HG02870 (cell line): ENCODE results near the gene B3GAT1.

ENCODE experiments used
- ATAC-seq: cut with Tn5 transposase; IDR thresholded peaks from one replicate; pipeline ENCODE4 v1.9.1; 2021; ENCODE audit warnings: mild to moderate bottlenecking, moderate library complexity; ENCODE audit not compliant: unreplicated experiment

Gene B3GAT1

DNA sequence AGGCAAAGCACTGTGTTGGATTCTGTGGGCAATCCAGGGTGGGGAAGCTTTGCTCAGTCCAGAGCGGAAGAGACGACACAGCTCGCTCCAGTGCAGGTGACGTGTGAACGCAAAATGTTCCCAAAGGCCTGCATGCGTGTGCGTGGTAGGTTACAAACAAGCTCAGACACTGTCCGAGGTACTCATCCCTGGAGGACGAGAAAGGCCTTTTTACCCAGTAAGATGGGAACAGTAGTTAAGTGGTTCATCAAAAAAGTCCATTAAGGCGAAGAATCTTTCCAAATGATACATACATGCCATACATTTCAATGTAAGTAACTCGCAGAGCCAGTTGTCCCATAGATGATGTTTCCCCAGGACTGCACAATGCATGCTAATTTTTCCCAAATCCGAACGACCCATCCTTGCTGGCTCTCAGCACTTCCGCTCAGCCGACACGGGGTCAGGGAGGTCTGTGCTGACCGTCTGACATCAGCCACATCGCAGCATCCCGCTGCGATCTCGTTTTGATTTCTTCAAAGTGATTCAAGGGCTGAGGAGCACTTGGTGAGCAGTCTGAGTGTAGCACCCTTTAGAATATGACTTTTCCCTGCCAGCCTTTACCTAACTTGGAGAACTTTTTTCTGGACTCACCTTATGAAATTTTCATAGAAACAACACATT, 19.0 kb downstream of the B3GAT1 start:
- ATAC-seq: no peak

DNA sequence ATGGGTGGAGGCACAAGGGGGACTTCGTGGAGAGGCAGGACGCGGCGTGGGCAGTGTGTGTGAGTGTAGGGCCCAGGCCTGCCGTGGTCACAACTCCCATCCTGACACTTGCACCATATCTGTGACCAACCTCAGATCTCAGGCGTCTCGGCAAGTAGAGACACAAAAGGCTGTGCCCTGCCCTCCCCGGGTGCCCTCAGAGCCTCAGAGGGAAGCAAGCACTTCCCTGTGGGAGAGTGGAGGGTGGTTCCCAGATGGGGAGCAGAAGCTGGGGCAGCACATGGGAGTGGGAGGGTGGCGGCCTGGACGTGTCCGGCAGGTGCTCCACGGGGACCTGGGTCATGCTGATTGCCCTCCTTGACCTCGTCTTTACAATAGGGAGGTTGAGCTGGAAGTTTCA, 20.4 kb downstream of the B3GAT1 start:
- ATAC-seq: no peak

DNA sequence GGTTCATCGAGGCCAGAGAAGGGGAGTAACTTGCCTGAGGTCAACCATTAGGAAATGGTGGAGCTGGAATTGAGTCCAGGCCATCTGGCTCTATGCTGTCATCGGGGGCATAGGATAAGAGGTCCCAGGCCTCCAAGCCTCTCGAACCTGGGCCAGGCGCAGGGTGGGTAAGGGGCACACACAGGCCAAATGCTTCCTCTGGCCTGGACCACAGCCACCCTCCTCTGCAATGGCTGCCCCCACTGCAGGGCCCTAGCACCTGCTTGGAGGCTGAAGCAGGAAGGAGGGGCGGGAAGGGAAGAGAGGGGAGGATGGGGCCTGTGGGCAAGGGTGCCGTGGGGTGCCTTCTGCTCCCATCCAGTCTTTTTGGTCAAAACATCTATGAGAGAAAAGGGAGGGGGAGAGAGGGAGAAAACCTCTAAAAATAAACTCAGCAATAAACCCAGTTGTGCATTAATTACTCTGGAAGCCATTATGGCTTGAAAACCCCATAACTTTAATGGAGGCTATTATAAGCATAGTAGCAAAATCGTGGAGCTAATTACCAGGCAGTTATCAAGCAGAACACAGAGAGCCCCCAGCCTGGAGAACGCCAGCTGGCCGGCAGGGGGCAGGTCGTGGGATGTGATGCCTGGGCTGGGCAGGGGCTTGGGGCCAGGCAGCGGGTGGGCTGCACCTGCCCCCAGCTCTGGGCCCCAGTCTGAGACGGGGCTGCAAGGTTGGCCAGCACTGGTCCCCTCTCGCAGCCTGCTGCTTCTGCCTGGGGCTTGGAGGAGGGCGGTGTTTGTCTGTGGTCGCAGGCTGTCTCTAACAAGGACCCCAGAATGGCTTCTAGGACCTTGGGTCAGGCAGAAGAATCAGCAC, 21.1 kb downstream of the B3GAT1 start:
- no peak for ATAC-seq

DNA sequence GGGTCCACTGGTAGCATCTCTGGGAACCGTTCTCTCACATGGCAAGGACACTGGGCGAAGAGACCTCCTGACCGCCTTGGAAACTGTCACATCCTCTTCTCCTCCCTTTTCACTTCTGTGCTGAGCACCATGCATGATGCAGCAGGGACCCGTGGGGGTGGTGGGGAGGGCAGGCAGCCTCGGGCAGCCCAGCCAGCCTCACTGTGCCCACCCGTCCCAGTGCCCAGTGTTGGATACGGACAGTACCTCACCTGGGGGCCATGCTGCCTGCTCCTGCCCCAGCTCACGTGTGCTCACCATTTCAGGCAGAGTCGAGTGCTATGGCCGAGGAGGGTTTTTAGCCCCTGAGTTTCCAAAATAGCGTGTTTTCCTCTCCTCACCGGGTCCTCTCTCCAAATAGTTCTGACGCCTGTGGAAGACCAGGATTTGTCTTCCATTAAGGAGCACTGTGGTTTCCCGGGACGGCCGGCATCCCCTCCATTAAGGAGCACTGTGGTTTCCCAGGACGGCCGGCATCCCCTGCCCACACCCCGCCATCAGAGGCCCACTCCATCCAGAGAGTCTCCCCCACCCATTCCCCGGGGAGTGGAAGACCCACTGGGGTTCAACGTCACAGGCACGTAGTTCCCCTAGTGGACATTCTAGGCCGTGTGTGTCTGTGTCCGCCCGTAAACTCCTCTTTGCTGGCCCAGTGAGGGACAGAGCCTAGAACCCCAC, 22.4 kb downstream of the B3GAT1 start:
- no peak for ATAC-seq

DNA sequence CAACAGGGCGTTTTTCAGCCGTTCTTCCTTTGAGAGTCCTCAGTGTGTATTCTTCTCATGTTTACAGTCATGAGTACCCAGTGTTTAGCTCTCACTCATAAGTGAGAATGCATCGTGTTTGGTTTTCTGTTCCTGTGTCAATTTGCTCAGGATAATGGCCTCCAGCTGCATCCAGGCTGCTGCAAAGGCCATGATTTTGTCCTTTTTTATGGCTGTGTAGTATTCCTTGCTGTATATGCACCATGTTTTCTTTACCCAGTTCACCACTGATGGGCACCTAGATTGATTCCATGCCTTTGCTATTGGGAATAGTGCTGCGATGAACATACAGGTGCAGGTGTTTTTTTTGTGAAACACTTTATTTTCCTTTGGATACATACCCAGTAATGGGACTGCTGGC, 23.5 kb downstream of the B3GAT1 start:
- ATAC-seq: no peak

DNA sequence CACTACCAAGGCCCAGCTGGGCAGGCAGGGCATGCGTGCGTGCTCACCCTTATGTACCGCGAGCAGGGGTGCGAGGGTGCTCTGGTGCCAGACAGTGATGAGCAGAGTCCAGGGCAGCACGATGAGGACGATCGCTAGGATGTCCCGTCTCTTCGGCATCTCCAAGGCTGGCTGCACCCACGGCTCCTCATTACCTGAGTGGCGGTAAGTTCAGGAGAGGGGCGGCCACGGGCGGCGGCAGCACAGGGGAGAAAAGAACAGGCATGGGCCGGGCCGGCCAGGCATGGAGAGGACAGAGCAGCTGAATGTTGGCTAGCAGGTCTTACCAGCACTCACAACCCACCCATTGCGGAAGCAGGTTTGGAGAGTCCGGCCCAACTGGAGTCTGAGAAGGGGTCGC, 24.5 kb downstream of the B3GAT1 start:
- ATAC-seq: no peak

DNA sequence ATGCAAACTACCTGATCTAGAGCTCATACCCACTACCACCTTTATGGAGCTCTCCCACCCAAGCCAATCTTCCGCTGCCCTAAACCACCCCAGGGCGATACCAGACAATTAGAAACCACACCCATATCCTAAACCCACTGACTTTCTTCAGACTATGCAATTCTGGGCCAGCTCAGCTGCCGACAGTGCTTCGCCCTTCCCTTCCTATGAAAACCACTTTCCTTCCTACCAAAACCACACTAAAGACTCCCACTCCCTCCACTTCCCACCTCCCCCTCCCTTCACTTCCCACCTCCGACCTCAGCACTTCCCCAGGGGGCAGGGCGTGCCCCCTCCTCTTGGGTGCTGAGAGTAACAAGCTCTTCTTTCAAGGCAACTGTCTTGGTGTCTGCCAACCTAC, 25.1 kb downstream of the B3GAT1 start:
- no peak for ATAC-seq

DNA sequence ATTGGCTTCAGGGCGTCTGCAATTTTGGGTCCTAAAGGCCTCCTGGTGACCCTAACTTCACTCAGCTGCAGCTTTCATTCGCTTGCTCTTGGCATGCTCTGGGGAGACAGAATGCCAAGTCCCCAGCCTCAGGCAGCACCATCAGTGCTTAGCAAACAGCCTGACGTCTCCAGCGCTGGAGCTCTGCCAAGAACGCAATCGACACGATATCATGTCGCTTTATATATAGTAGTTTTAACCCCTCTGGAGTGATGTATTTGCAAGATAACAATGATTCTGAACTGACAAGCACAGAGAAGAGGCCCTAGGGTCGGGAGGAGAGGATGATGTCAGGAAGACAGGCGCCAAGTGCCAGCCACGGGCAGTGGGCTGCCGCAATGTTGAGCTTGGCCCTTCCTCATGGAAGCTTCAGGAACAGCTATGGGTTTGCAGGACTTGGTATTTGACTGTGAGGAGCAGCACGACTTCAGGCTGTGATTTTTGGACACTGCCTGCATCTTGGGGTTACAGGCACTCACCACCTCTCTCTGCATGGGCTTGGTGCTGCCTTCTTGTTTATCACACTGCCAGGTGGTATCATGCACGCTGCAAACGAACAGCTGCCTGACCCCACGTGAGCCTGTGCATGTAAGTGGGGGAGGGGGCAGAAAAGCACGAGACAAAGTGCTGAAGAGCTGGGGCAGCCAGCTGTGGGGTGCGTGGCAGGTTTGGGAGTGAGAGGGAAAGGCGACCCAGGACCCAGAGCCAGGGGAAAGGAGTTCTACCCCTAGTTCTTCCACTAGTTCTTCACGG, 26.1 kb downstream of the B3GAT1 start:
- ATAC-seq: no peak

DNA sequence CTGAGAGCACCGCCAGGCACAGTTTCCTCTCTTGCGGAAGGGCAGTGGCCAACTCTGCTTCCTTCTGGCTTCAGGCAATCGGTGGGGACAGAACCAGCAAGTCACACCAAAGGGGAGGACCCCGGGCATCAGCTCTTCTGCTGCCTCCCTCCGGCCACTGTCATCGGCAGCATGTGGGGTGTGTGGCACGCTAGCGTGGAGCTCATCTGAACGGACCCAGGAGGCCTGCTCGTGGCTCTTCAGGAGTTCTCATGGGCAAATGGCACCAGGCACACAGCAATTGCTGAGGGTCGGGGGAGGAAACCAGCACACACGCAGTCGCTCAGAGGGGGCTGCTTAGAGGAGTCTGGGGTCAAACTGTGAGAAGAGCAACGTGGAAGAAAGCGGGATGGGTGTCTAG, 26.9 kb downstream of the B3GAT1 start:
- no peak for ATAC-seq

DNA sequence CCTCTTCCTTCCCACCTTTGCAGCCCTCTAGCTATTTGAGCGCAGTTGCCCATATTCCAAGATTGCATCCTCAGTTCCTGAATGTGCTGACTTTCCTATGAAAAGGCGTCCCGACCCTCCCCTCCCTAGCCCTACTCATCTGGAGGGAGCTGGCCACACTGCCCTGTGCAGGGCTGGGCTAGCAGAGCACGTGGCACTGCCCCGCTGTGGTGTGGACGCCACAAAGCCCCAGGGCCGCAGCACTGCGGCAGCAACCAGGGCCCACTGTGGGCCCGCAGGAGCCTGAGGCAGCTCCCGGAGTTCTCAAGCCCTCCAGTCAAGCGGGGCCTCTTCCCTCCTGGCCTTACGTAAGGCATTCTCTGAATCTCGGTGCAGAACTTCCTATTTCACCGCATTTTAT, 27.6 kb downstream of the B3GAT1 start:
- ATAC-seq: no peak

DNA sequence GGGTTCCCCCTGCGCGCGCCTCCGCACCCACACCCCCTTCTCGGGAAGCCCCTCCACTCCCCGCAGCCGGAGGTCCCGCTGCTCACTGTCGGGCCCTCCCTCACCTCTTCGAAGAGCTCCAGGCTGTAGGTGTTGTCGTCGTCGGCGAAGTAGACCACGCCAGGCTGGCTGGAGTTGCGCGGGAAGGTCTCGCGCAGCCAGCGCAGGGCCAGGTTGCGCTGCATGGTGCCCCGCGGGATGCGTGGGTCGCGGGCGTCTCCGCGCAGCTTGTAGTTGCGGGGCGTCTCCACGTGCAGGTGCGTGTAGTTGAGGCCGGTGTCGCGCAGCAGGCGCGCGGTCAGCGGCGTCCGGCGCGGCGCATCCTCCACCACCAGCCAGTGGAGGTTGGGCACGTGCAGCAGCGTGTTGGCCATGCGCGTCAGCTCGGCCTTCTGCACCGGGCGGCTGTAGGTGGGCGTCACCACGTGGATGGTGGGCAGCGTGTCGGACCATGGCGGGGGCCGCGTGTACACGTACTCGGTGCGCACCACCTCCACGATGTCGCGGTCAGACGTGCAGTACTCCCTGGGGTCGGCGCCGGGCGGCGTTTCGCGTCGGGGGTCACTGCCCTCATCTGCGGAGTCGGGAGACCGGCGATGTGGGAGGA, 28.3 kb downstream of the B3GAT1 start:
- ATAC-seq: no peak

DNA sequence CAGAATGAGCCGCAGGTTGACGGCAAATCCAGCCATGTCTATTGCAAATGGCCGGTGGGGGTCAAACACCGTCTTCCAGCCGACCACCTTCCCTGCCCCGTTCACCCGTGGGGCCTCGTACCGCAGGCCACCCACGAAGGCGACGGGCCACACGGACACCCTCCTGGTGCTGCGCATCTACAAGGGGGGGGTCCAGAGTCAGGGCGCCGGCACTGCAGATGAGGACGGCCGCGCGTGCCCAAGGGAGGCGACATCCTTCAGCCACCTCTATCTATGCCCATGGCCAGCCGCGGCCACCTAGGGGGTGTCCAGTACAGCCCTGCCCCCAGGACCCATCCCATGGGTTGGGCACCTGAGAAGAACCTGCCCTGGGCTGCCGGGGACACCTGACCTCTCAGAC, 29.2 kb downstream of the B3GAT1 start:
- ATAC-seq: no peak

DNA sequence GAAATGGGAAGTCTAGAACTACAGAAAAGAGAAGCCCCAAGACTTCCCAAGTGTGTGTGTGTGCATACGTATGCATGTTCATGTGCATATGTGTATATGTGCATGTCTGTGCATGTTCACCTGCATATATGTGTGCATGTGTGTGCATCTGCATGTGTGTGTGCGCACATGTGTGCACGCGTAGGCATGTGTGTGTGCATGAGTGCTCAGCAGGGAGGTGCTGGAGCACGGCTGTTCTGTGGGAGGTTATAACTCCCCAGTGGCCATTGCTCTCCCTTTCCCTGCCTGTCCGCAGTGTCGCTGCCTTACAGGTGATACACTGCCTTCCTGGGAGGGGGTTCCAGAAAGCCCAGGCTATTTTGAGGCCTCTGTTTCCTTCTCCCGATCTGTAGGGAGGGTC, 29.8 kb downstream of the B3GAT1 start:
- ATAC-seq: no peak

DNA sequence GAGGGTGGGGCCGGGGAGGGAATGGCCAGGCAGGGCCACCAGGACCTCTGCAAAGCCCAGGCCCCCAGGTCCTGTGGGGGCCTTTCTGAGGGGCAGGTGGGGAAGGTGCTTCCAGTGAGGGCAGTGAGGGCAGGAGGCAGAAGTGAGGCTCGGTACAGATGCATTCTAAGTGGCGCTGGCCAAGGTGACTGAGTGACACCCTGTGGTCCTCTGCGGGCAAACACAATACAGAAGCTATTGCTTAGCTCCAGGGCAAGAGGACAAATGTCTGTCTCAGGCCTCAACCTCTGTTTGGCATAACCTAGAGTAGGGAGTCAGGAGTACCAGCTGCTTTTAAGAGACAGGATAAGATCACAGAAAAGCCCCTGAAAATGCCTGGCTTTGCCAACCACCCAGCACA, 31.3 kb downstream of the B3GAT1 start:
- no peak for ATAC-seq

DNA sequence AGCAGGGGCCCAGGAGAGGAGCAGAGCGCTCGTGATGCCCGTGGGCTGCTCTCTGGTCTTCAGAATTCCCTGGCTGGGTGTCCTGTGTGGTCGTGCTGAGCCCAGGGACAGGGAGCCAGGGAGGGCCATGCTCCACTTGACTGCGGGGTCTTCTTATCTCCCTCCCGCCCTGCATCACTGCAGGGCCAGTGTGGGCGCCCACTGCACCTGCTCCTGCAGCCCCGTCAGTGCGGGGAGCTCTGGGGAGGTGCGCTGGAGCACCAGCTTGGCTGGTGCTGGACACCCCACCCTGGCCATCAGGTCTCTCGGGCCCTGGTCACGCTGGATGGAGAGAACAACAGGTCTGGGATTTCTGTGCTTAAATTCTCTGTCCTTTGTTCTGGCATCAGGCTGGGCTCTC, 31.8 kb downstream of the B3GAT1 start:
- no peak for ATAC-seq

DNA sequence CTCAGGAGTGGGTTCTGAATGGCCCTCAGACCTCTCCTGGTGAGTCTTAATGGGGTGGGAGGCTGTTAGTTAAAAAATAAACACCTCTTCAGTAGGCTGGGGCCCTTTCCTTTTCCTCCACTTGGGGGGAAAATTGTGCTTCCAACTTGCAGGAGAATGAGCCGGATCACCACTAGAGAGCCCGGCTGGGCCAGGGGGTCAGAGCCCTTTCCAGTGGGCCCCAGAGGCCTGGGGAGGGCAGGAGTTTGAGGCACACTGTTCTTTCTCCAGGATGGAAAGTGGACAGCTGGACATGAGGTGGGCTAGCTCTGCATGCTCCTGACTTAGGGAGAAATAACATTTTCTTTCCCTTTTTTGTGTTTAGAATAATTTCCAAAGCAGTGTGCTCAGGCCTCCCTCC, 32.8 kb downstream of the B3GAT1 start:
- ATAC-seq: no peak

DNA sequence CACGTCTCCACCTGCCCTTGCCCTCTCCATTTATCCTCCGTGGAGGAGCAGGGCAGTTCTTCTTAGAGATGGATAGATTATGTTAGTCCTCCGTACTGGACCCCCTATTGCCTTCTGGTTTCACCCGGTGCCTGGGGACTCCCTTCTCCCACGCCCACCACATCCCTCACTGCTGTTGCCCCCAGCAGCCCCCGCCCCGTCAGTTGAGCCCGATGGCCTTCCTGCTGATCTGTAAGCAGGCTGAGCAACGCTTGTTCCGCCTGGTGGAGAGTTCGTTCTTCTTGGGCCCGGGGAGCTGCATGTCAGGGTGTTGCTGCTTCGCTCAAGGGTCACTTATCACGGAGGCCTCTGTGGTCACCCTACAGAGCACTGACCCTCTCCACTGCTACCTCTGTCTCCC, 34.2 kb downstream of the B3GAT1 start:
- ATAC-seq: no peak

DNA sequence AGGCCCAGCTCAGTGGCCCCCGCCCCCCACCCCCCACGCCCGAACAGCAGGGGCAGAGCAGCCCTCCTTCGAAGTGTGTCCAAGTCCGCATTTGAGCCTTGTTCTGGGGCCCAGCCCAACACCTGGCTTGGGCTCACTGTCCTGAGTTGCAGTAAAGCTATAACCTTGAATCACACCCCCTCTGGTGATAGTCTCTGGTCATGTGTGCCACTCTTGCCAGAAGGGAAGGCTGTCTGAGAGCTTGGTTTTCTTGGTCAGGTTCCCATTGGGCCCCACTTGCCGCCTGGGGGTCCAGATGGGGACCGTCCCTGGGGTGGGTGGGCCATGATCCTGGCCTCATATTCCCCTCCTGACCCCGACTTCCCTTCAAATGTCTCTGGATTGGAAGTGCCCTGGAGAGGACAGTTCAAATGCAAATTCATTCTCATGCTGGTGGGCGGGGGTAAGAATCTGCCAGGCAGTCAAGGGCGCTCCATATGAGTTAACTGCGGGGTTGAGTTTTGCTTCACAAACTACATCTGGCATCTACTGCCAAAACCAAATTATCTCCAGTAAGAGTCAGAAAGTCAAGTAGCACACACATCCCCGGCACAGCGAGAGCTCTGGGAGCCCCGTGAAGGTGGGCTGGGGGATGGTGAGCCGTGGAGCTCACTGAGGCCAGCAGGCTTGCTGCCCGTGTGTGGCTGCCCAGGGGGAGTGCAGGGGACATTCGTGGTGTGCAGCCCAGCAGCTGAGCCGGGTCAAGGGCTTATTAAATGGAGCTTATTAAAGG, 35.7 kb downstream of the B3GAT1 start:
- ATAC-seq: no peak

DNA sequence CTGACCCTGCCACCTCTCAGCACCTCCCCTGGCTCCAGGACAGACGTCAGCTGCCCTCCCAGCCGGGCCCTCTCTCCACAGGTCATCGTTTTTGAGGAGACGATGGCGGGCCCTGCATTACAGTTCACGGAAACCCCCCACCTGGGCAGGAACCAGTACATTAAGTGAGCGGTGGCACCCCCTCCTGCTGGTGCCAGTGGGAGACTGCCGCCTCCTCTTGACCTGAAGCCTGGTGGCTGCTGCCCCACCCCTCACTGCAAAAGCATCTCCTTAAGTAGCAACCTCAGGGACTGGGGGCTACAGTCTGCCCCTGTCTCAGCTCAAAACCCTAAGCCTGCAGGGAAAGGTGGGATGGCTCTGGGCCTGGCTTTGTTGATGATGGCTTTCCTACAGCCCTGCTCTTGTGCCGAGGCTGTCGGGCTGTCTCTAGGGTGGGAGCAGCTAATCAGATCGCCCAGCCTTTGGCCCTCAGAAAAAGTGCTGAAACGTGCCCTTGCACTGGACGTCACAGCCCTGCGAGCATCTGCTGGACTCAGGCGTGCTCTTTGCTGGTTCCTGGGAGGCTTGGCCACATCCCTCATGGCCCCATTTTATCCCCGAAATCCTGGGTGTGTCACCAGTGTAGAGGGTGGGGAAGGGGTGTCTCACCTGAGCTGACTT, 37.0 kb downstream of the B3GAT1 start:
- no peak for ATAC-seq
